OCI-LY1 (cell line): Measurements from ENCODE around the gene SYNGR1.

Experiments used
- EZH2 ChIP-seq: fragments of 200-600 bp; sonication (generic), shearing (Covaris generic); IDR thresholded peaks from 2 replicates; pipeline ENCODE4 v1.8.0; 2017; ENCODE audit warnings: borderline replicate concordance, mixed run types, mild to moderate bottlenecking, antibody characterized with exemption, low read length, moderate library complexity, mixed read lengths
- TF ChIP-seq, protein P1 (sequence below): fragments of 200-600 bp; sonication (generic), shearing (Covaris generic); IDR thresholded peaks from 2 replicates; pipeline ENCODE4 v1.5.1; 2017; ENCODE audit warnings: mild to moderate bottlenecking, antibody characterized with exemption, low read length, moderate library complexity, mixed read lengths

DNA sequence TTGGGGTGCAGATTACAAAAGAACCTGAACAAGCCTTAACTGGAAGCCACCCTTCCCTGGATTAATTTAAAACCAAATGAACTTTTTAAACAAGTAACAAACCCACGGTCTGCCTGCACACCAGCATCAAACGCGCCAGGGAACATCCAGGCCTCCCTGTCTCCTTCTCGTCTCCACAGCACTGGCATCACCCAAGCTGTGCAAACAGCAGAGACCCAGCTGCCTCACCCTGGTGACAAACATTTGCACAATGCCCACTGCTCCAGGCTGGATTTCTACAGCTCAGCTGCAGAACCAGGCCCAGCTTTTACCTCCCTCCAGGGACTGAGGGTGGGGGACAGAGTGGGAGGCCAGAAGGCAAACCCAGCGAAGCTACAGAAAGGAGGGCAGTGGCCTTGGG is 37.4 kb upstream of the SYNGR1 start:
- TF ChIP-seq, protein P1, sequence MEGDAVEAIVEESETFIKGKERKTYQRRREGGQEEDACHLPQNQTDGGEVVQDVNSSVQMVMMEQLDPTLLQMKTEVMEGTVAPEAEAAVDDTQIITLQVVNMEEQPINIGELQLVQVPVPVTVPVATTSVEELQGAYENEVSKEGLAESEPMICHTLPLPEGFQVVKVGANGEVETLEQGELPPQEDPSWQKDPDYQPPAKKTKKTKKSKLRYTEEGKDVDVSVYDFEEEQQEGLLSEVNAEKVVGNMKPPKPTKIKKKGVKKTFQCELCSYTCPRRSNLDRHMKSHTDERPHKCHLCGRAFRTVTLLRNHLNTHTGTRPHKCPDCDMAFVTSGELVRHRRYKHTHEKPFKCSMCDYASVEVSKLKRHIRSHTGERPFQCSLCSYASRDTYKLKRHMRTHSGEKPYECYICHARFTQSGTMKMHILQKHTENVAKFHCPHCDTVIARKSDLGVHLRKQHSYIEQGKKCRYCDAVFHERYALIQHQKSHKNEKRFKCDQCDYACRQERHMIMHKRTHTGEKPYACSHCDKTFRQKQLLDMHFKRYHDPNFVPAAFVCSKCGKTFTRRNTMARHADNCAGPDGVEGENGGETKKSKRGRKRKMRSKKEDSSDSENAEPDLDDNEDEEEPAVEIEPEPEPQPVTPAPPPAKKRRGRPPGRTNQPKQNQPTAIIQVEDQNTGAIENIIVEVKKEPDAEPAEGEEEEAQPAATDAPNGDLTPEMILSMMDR: no peak
- TF ChIP-seq EZH2: no peak
